Skin epidermis (tissue), 12 donors: ENCODE measurements around the gene ATP2A3.
A peak's percentile ranks its signal among the peaks of the same experiment; 100 is the strongest.

Experiments used
- H3K27ac ChIP-seq, 21 experiments: fragments of 200-600 bp; sonication (generic) in 11 of 21; one replicate each; pipeline ENCODE4 v1.5.0; 2020; ENCODE audit warnings: mild to moderate bottlenecking in 3 of 21, inconsistent platforms in 2 of 21, moderate library complexity in 2 of 21
- H3K4me3 ChIP-seq, 7 experiments: fragments of 200-600 bp; sonication (generic) in 2 of 7; one replicate each; pipeline ENCODE4 v1.5.0; 2020; ENCODE audit warnings: inconsistent platforms in 2 of 7, mild to moderate bottlenecking in 2 of 7, moderate library complexity in 1 of 7

Gene ATP2A3

GRCh38 chr17:3964203-3965117, at the start of gene ATP2A3:
Gene ATP2A3, minus strand, starts transcription at chr17:3964437. Its CDS starts 146 bp downstream, at chr17:3964291.
- peak within 1 kb of the TSS; percentile 39 to 59 (median 50) for H3K4me3 ChIP-seq

GRCh38 chr17:4010754-4011153, 46.5 kb upstream of the ATP2A3 start:
- Histone ChIP-seq H3K4me3 (no peak overlapping the region), H3K27ac (no peak overlapping the region)

More at GRCh38 chr17:3964203-3965117, at the start of gene ATP2A3:
- peak within 1 kb of the TSS in 19 of 21 experiments; percentile 36 to 91 (median 78) for H3K27ac ChIP-seq

DNA sequence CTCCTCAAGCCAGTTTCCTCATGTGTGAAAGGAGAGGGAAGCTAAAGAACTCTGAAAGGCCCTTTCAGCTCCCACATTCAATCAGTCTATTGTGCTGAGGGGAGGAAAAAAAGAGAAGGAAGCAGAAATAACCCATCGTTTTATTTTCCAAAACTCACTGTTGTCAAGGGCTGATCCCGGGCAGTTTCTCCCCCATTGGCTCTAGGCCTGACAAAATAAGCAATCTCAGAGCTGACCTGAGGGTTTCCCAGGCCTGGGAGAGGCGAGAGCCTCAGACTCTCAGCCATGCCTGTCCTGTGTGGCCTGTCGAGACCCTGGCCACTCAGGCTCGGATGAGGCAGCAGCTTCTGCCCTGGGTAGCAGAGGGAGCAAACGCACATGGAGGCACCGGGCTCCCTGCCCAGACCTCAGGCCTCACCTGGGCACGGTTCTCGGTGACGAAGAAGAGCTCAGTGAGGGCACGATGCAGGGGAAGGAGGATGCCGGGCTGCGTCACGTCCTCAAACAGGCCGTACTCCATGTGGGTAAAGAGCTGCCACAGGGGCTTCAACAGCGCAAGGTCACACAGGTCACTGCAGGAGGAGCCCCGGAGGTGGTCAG, 45.0 kb upstream of the ATP2A3 start:
- Histone ChIP-seq H3K27ac (peak overlapping the region in 2 of 21 experiments; percentile 8 to 25), H3K4me3 (no peak overlapping the region)

DNA sequence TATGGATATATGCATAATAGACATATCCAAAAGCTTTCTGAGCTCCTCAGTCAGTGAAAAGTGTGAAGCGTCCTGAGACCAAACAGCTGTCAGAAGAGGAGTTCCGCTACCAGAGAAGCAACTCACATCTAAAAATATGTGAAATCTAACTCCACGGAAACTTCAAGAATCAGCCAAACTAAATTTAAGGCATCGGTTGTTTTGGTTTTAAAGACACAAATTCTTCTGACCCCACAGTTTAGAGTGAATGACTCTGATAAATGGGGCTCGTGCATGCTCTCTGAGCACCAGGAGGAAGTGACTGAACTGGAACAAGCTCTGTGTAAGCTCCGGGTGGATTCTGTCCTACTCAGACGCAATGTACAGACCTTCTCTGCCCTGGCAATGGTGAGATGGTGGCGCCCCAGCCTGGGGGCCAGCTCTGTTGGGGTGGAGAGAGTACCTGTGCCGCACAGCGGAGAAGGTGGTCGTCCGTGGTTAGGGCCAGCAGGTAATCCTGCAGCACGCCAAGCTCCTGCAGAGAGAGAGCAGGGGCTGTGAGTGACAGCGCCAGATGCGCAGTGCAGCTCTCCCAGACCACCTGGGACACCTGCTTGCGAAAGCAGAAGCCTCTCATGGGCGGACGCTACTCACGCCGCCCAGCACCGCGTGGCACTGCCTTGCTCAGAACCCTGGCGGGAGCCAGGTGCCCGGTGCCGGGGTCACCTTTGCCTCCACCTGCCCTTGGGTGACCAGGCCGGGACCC, 44.4 kb upstream of the ATP2A3 start:
- Histone ChIP-seq H3K4me3 (no peak overlapping the region), H3K27ac (no peak overlapping the region)

- Histone ChIP-seq H3K4me3 (no peak overlapping the region), H3K27ac (no peak overlapping the region)
Measured at GRCh38 chr17:4008082-4008435, 43.8 kb upstream of the ATP2A3 start.

DNA sequence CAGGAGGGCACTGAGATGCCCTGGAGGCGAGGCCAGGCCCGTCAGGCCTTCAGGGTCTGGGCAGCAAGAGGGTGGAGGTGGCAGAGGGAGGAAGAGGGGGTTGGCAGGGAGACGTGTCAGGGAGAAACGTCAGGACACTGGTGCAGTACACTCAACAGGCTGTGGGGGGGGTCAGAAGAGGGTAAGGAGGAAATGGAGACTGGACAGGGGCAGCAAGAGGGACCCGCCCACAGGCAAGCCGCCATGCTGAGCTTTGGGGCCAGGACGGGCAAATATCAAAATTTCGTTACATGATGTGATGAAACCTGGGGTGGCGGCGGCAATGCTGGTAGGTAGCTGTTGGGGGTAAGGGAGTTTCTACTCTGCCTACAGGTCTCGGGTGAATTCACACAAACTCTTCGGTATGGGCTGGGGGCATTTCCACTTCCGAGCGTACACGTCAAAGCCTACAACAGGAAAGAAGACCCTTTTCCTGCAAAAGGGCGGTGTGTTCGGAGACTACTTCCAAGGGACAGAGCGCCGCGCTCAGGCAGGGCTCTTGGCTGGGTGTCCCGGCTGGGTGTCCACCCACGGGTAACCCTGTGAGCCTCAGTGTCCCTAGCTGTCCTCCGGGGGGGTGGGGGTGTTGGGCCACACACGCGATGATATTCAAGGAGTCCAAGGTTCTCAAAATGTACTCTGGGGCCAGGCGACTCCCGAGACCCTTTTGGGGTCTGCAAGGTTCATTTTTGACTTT, 43.3 kb upstream of the ATP2A3 start:
- Histone ChIP-seq H3K27ac (no peak overlapping the region), H3K4me3 (no peak overlapping the region)

DNA sequence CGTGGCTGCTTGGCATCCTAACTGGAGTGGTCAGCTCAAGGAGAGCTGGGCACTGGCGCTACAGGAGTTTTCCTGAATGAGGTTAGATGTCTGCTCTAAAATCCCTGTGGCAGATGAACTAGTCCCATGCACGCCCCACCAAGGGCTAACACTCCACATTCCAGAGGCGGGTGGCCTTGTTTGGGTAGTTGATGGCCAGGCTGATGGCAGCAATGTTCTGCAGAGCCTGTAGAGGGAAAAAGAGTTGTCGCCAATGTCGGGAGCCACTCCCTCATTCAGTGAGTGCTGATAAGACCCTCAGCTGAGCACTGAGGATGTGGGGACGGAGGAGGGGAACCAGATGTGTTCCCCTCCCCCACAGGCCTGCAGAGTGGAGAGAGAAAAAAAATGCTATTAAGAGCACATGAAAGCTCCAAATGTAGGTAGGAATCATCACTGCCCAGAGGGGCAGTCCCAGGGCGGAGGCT, 42.5 kb upstream of the ATP2A3 start:
- Histone ChIP-seq H3K27ac (no peak overlapping the region), H3K4me3 (no peak overlapping the region)

GRCh38 chr17:4006165-4006589, 41.9 kb upstream of the ATP2A3 start:
- Histone ChIP-seq H3K4me3 (no peak overlapping the region), H3K27ac (no peak overlapping the region)

DNA sequence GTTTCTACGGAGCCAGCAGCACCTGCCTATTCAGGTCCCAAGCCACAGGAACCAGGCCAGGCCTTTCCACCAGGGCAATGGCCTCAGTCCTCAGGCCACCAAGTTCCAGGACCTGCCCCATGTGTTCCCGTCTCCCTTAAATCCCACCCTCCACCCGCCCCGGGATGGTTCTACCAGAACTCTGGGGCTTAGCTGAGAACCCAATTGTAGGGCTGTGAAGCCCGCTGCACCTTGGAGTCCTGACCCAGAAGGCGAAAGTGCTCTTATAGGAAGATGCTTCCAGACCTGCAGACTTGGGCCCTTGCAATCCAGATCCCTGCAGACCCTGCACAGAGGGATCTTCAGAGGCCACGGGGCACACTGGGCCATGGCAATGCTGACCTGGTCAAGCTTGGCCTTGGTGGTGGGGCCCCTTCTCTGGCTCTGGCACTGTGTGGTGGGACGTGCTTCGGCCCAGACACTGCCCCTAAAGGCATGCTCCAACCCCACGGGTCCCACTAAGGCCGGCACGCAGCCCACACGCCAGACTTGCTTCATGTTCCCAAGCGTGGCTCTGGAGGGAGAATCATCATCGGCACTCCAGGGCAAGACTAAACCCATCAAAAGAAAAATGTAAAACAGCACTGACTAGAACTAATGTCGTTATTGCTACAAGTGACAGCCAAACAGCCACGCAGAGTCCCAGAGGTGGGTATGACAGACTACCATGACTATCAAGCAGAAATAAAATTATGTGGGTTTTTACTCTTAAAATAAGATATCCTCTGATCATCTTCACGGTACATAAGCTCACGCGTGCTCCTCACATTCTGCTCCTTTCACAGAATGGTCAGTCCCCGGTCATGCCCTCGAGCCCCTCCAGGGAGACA, 41.3 kb upstream of the ATP2A3 start:
- Histone ChIP-seq H3K27ac (no peak overlapping the region), H3K4me3 (no peak overlapping the region)

DNA sequence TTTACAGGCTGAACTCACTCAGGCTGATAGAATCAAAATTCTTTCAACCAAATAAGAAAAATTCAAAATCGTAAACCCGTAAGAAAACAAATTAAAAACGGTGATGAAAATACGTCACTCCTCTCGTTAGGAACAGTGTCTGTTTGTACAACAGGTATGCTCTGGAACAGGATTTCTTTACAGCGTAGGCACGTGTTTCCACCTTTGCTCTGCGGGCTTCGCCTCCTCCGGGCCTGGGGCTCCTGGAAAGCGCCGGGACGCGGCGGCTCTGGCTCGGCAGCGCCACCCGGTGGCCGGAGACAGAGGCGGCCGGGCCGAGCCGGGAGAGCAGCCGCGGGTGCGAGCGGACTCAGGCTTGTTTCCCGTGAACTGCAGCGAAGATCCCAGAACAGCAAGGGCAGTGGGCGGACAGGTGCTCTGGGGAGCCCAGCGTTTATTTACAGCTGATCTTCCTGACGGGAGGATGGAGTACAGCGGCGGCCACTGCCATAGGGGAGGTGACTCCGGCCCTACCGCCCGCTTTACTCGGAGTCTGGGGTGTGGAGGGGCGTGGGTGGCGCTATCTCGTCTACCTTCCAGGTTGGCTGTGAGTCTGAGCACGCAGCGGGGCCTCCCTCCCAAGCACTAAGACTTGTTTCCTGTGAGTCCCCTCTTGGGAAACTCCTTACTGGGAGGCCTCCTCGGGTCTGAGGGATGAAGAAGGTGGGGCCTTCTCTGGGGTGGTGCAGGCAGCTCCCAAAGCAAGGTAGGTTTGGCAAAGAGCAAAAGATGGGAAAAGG, 40.5 kb upstream of the ATP2A3 start:
- H3K27ac ChIP-seq = no peak overlapping the region
- no peak overlapping the region for H3K4me3 ChIP-seq

DNA sequence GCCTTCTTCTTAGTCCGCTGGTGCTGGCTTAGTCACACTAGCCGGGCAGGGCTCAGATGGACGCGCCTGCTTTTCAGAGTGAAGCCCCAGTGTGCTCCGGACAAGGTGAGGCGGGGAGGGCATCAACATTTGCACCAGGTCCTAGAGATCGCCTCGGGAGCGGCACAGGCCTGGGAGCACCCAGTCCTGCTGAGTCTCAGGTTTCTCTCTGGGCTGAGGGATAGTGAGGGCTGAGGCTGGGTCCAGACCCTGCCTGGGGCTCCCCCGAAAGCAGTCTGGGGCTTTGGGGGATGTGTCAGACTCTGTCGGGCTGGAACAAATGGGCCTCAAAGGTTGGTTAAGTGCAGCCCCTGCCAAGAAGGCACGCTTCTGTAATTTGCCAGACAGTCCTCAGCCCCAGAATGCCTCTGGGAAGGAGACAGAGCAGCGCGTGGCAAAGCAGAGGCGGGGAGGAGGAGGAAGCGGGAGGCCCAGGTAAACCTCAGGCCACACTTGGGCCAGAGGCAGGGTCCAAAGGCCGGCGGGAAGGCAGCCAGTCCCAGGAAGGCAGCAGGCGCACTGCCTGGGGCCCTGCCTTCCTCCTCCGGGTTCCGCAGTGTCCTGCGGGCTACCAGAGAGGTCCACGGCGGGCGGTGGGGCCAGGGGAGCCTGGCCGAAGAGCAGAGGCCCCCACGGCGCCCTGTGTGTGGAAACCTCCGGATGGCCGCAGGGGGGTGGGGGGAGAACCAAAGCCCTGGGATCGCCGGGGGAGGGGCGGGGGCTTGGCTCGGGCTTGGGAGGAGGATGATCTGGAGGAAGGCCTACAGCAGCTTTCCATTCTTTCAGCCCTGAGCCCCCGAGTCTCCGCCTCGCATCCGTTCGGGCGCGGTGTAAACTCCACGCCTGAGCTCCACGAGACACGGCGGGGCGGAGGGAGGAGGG, 39.5 kb upstream of the ATP2A3 start:
- no peak overlapping the region for H3K4me3 ChIP-seq
- H3K27ac ChIP-seq = no peak overlapping the region

DNA sequence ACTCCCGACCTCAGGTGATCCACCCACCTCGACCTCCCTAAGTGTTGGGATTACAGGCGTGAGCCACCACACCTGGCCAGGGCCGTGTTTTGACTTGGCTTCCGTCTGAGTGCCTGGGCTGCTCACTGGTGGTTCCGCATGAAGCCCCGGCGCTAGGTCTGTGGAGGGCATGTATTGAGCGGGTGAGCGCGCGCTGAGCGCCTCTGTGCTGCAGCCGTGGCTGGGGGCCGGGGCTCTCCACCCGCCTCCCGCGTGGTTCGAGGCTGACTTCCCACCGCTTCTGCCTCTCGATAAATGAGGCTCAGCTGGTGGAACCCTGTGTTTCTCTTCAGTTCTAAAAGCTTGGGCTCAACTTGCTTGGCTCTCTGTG, 38.9 kb upstream of the ATP2A3 start:
- Histone ChIP-seq H3K4me3 (no peak overlapping the region), H3K27ac (no peak overlapping the region)

GRCh38 chr17:4001048-4001590, 36.9 kb upstream of the ATP2A3 start:
- H3K4me3 ChIP-seq = no peak overlapping the region
- no peak overlapping the region for H3K27ac ChIP-seq

GRCh38 chr17:3998436-3998835, 34.2 kb upstream of the ATP2A3 start:
- H3K4me3 ChIP-seq = no peak overlapping the region
- H3K27ac ChIP-seq = no peak overlapping the region

DNA sequence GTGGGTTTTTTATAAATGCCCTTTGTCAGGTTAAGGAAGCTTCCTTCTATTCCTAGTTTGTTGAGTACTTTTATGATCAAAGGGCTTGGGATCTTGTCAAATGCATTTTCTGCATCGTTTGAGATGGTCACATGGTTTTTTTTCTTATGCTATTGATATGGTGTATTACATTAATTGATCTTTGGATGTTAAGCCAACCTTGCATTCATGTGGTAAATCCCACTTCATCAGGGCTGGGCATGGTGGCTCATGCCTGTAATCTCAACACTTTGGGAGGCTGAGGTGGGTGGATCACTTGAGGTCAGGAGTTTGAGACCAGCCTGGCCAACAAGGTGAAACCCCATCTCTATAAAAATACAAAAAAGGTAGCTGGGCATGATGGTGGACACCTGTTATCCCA, 30.8 kb upstream of the ATP2A3 start:
- no peak overlapping the region for H3K4me3 ChIP-seq
- no peak overlapping the region for H3K27ac ChIP-seq

GRCh38 chr17:3994221-3994576, 30.0 kb upstream of the ATP2A3 start:
- Histone ChIP-seq H3K27ac (no peak overlapping the region), H3K4me3 (no peak overlapping the region)
